Lung microvascular endothelial cell (primary cell): ENCODE results near the gene SYNJ2. TPM values are rescaled to one million over a fixed set of nuclear protein-coding genes. Genes with fewer than 3 reads are reported as not detected.

ENCODE experiments used
- DNase-seq, 2 donors: peaks; one replicate each; pipeline versions ENCODE4 v3.0.0 to v3.0.0-alpha.2; 2010; ENCODE audit warnings: low read depth in 2 of 2
- total RNA-seq: library from RNA; depleted of rRNA; stranded (reverse); fragments of >200 nt; gene quantifications from 2 replicates; pipeline ENCODE4 v1.2.1, GENCODE V29; 2014

SYNJ2 gene
- total RNA-seq, 1 donor from 2014 or later = 12.1 TPM

GRCh38 chr6:157978021-157978783 is 3.5 kb upstream of the SYNJ2 start:
- no peak for DNase-seq

GRCh38 chr6:157980288-157981131 is 1.2 kb upstream of the SYNJ2 start:
- DNase-seq = peak in 1 of 2 donors; percentile 40

- no peak for DNase-seq
These were observed 600 bp upstream of the SYNJ2 start for GRCh38 chr6:157981132-157981394.

GRCh38 chr6:157982102-157982562 is 469 bp downstream of the SYNJ2 start:
- peak; percentile 46 to 52 for DNase-seq

- peak; percentile 73 to 77 for DNase-seq
These were observed 1.1 kb downstream of the SYNJ2 start for GRCh38 chr6:157982563-157983405.

- DNase-seq = no peak
These were observed 1.9 kb downstream of the SYNJ2 start for GRCh38 chr6:157983406-157984119.

GRCh38 chr6:157984128-157984527 is 2.5 kb downstream of the SYNJ2 start:
- no peak for DNase-seq

- DNase-seq = peak in 1 of 2 donors; percentile 20
These were observed 3.1 kb downstream of the SYNJ2 start for GRCh38 chr6:157984686-157985225.

- DNase-seq = no peak
These were observed 3.9 kb downstream of the SYNJ2 start for GRCh38 chr6:157985378-157986155.

- DNase-seq = no peak
These were observed 6.4 kb downstream of the SYNJ2 start for GRCh38 chr6:157987788-157988699.

- no peak for DNase-seq
These were observed 7.0 kb downstream of the SYNJ2 start for GRCh38 chr6:157988700-157989063.

GRCh38 chr6:157989541-157990289 is 8.1 kb downstream of the SYNJ2 start:
- peak; percentile 57 to 58 for DNase-seq

- DNase-seq = no peak
These were observed 8.8 kb downstream of the SYNJ2 start for GRCh38 chr6:157990321-157991066.

GRCh38 chr6:157991067-157991432 is 9.4 kb downstream of the SYNJ2 start:
- DNase-seq = no peak

GRCh38 chr6:157993076-157993475 is 11.4 kb downstream of the SYNJ2 start:
- peak in 1 of 2 donors; percentile 16 for DNase-seq

- DNase-seq = no peak
These were observed 12.6 kb downstream of the SYNJ2 start for GRCh38 chr6:157994125-157994795.

- no peak for DNase-seq
These were observed 13.8 kb downstream of the SYNJ2 start for GRCh38 chr6:157995458-157995857.
